HFF-Myc (cell line): ENCODE results near the gene GRM8.

ENCODE experiments used
- DNase-seq: peaks from one replicate; pipeline ENCODE4 v3.0.0-alpha.2; 2011; ENCODE audit warnings: low read depth; ENCODE audit errors: extremely low read depth
- H3K4me3 ChIP-seq: replicated peaks from 2 replicates; pipeline ENCODE4 v1.5.1; 2011; ENCODE audit warnings: low read depth, mild to moderate bottlenecking, control low read depth, low read length
- CTCF ChIP-seq: IDR thresholded peaks from 2 replicates; pipeline ENCODE4 v1.5.1; 2012; ENCODE audit warnings: mild to moderate bottlenecking, low read depth, low read length, control low read depth; ENCODE audit errors: missing control alignments

GRM8 gene

GRCh38 chr7:126525906-126526305 is 726.8 kb downstream of the GRM8 start:
- TF ChIP-seq CTCF = no peak
- H3K4me3 ChIP-seq = no peak overlapping the region
- DNase-seq = no peak

GRCh38 chr7:126524967-126525366 is 727.8 kb downstream of the GRM8 start:
- no peak for DNase-seq
- H3K4me3 ChIP-seq = no peak overlapping the region
- no peak for TF ChIP-seq CTCF

- DNase-seq = no peak
- H3K4me3 ChIP-seq = no peak overlapping the region
- TF ChIP-seq CTCF = no peak
Measured at GRCh38 chr7:126511046-126511445, 741.7 kb downstream of the GRM8 start.

GRCh38 chr7:126501617-126502016 is 751.1 kb downstream of the GRM8 start:
- no peak overlapping the region for H3K4me3 ChIP-seq
- TF ChIP-seq CTCF = no peak
- DNase-seq = no peak

- TF ChIP-seq CTCF = no peak
- H3K4me3 ChIP-seq = no peak overlapping the region
- no peak for DNase-seq
Measured at GRCh38 chr7:126499481-126499880, 753.3 kb downstream of the GRM8 start.

- TF ChIP-seq CTCF = no peak
- no peak overlapping the region for H3K4me3 ChIP-seq
- DNase-seq = no peak
Measured at GRCh38 chr7:126495733-126496132, 757.0 kb downstream of the GRM8 start.

GRCh38 chr7:126495001-126495400 is 757.7 kb downstream of the GRM8 start:
- no peak overlapping the region for H3K4me3 ChIP-seq
- no peak for DNase-seq
- TF ChIP-seq CTCF = no peak
